Renal pelvis (tissue), 4 donors: ENCODE results near the gene GPR156. TPM values are rescaled to one million over a fixed set of nuclear protein-coding genes. Genes with fewer than 3 reads are reported as not detected.
A peak's percentile ranks its signal among the peaks of the same experiment; 100 is the strongest.

Experiments used
- DNase-seq: peaks from one replicate; pipeline ENCODE4 v3.0.0-alpha.2; 2013
- polyA plus RNA-seq, 3 donors: library from polyadenylated mRNA; unstranded; fragments of 120-200 nt; gene quantifications; one replicate each; pipeline ENCODE4 v1.2.1, GENCODE V29; 2013; ENCODE audit not compliant: insufficient read length in 3 of 3

Gene GPR156
- polyA plus RNA-seq, 3 donors, result 2.9 to 3.6 (median 3.3) TPM

- DNase-seq, result no peak
Observed at GRCh38 chr3:120196812-120197211, 88.2 kb downstream of the GPR156 start.

GRCh38 chr3:120196333-120196732 lies 88.7 kb downstream of the GPR156 start:
- no peak for DNase-seq

GRCh38 chr3:120193554-120193953 lies 91.5 kb downstream of the GPR156 start:
- no peak for DNase-seq

GRCh38 chr3:120192579-120192978 lies 92.4 kb downstream of the GPR156 start:
- no peak for DNase-seq

GRCh38 chr3:120192159-120192558 lies 92.9 kb downstream of the GPR156 start:
- no peak for DNase-seq

GRCh38 chr3:120182613-120183511 lies 102.2 kb downstream of the GPR156 start:
- DNase-seq, result no peak

GRCh38 chr3:120181632-120182031 lies 103.4 kb downstream of the GPR156 start:
- DNase-seq, result no peak

GRCh38 chr3:120180731-120181412 lies 104.2 kb downstream of the GPR156 start:
- no peak for DNase-seq

GRCh38 chr3:120177707-120178306 lies 107.2 kb downstream of the GPR156 start:
- DNase-seq, result no peak

GRCh38 chr3:120177151-120177550 lies 107.9 kb downstream of the GPR156 start:
- peak; percentile 27 for DNase-seq

GRCh38 chr3:120174811-120175539 lies 110.0 kb downstream of the GPR156 start:
- DNase-seq, result no peak

GRCh38 chr3:120173056-120173675 lies 111.9 kb downstream of the GPR156 start:
- DNase-seq, result no peak

- no peak for DNase-seq
Observed at GRCh38 chr3:120172070-120172469, 113.0 kb downstream of the GPR156 start.

GRCh38 chr3:120171134-120171873 lies 113.7 kb downstream of the GPR156 start:
- DNase-seq, result no peak

- DNase-seq, result no peak
Observed at GRCh38 chr3:120170223-120170622, 114.8 kb downstream of the GPR156 start.

- no peak for DNase-seq
Observed at GRCh38 chr3:120169407-120169806, 115.6 kb downstream of the GPR156 start.

- no peak for DNase-seq
Observed at GRCh38 chr3:120168611-120169010, 116.4 kb downstream of the GPR156 start.

GRCh38 chr3:120168038-120168437 lies 117.0 kb downstream of the GPR156 start:
- no peak for DNase-seq

GRCh38 chr3:120167488-120167887 lies 117.5 kb downstream of the GPR156 start:
- DNase-seq, result no peak

- DNase-seq, result no peak
Observed at GRCh38 chr3:120163816-120164215, 121.2 kb downstream of the GPR156 start.

GRCh38 chr3:120163026-120163425 lies 122.0 kb downstream of the GPR156 start:
- no peak for DNase-seq
